HG02623 (cell line): Measurements from ENCODE around the gene GP5.

Source experiments
- ATAC-seq: cut with Tn5 transposase; IDR thresholded peaks from one replicate; pipeline ENCODE4 v1.9.1; 2021; ENCODE audit warnings: moderate library complexity; ENCODE audit not compliant: unreplicated experiment

GP5 gene

GRCh38 chr3:194397757-194398312 is 1.2 kb downstream of the GP5 start:
- no peak for ATAC-seq

- no peak for ATAC-seq
Measured at GRCh38 chr3:194396859-194397756, 2.0 kb downstream of the GP5 start.

GRCh38 chr3:194396539-194396858 is 2.6 kb downstream of the GP5 start:
- ATAC-seq: no peak

GRCh38 chr3:194395778-194396538 is 3.1 kb downstream of the GP5 start:
- ATAC-seq: no peak

GRCh38 chr3:194395212-194395611 is 3.9 kb downstream of the GP5 start:
- no peak for ATAC-seq

GRCh38 chr3:194392576-194392975 is 6.5 kb downstream of the GP5 start:
- no peak for ATAC-seq

GRCh38 chr3:194390835-194391234 is 8.2 kb downstream of the GP5 start:
- ATAC-seq: no peak

- no peak for ATAC-seq
Measured at GRCh38 chr3:194389269-194389668, 9.8 kb downstream of the GP5 start.

GRCh38 chr3:194387926-194388418 is 11.1 kb downstream of the GP5 start:
- no peak for ATAC-seq

GRCh38 chr3:194387276-194387675 is 11.8 kb downstream of the GP5 start:
- ATAC-seq: no peak

GRCh38 chr3:194386648-194387047 is 12.4 kb downstream of the GP5 start:
- ATAC-seq: no peak

- no peak for ATAC-seq
Measured at GRCh38 chr3:194386066-194386465, 13.0 kb downstream of the GP5 start.

GRCh38 chr3:194384569-194385001 is 14.5 kb downstream of the GP5 start:
- ATAC-seq: no peak

- no peak for ATAC-seq
Measured at GRCh38 chr3:194384156-194384555, 14.9 kb downstream of the GP5 start.

- ATAC-seq: no peak
Measured at GRCh38 chr3:194383276-194383940, 15.7 kb downstream of the GP5 start.

- no peak for ATAC-seq
Measured at GRCh38 chr3:194382892-194383223, 16.2 kb downstream of the GP5 start.

GRCh38 chr3:194382196-194382891 is 16.7 kb downstream of the GP5 start:
- no peak for ATAC-seq

- no peak for ATAC-seq
Measured at GRCh38 chr3:194381460-194381875, 17.6 kb downstream of the GP5 start.

GRCh38 chr3:194380326-194380725 is 18.7 kb downstream of the GP5 start:
- no peak for ATAC-seq

GRCh38 chr3:194379651-194380050 is 19.4 kb downstream of the GP5 start:
- no peak for ATAC-seq

GRCh38 chr3:194379231-194379630 is 19.8 kb downstream of the GP5 start:
- ATAC-seq: no peak
